ENCODE results near the gene CORO7.

The CORO7 gene

DNA sequence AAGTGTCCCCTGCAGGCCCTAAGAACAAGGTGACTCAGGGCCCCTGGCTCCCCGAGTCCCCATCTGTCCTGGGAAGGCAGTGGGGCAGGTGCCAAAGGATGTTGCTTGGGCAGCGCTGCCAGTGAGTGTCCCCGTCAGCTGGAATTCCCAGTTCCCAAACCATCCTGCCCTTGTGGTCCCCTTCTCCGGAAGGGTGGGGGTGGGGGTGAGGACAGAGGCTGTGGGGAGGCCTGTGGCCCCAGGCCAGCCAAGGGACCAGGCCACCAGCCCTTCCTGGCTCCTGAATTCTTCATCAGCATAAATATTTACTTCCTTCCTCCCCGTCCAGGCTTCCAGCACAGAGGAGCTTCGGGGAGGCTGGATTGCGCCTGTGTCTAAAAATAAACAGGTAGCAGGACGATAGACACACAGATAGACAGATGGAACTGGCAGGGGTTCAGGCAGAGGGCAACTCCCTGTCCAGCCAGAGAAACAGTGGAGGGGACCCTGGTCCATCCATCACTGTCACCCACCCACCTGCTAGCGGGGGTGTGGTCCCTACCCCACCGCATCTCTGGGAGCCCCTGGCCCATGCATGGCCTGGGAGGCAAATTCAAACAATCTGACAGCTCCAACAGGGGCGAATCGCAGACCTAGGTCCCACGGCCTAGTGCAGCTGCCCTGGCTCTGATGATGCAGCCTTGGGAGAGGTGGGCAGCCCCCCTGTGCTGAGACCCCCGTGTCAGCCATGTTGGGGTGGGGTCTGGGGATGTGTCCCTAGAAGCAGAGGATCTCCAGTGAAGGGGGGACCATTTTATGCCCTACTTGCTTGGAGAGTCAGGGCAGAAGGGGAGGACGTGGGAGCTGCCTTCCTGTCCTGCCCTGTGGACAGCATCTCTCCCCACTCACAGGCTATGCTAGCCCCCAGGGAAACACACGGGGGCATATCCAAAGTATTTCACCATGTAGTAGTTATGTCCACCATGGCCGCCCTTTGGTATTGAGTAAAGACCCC is 87.3 kb downstream of the CORO7 start:
- peaks cover 21% of the 10 kb centered on the region for H4K20me1 ChIP-seq (ENCODE audit: insufficient read depth, low read length)
- H3K79me2 ChIP-seq (ENCODE audit: insufficient read depth, low read length), result no peaks in the 10 kb centered on the region
- no peak overlapping the region for H3K9ac ChIP-seq (ENCODE audit: low read depth, low read length)
- no peaks in the 10 kb centered on the region for H3K4me1 ChIP-seq (ENCODE audit: insufficient read depth, low read length)
- TF ChIP-seq, protein P1, sequence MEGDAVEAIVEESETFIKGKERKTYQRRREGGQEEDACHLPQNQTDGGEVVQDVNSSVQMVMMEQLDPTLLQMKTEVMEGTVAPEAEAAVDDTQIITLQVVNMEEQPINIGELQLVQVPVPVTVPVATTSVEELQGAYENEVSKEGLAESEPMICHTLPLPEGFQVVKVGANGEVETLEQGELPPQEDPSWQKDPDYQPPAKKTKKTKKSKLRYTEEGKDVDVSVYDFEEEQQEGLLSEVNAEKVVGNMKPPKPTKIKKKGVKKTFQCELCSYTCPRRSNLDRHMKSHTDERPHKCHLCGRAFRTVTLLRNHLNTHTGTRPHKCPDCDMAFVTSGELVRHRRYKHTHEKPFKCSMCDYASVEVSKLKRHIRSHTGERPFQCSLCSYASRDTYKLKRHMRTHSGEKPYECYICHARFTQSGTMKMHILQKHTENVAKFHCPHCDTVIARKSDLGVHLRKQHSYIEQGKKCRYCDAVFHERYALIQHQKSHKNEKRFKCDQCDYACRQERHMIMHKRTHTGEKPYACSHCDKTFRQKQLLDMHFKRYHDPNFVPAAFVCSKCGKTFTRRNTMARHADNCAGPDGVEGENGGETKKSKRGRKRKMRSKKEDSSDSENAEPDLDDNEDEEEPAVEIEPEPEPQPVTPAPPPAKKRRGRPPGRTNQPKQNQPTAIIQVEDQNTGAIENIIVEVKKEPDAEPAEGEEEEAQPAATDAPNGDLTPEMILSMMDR (IDR thresholded peaks at IDR 0.05; ENCODE audit: borderline replicate concordance, extremely low read depth, low read length, poor library complexity, severe bottlenecking), result no peak
- TF ChIP-seq EZH2 (IDR thresholded peaks at IDR 0.05; ENCODE audit: borderline replicate concordance, low read depth, low read length, severe bottlenecking), result no peak
- no peak for ATAC-seq (ENCODE audit: insufficient read depth, low read depth)
- H2AFZ ChIP-seq (ENCODE audit: low read depth, low read length), result no peak overlapping the region
- H3K4me2 ChIP-seq (ENCODE audit: insufficient read depth, low read length), result no peak overlapping the region
- no peak for DNase-seq
- no peaks in the 10 kb centered on the region for H3K27me3 ChIP-seq (ENCODE audit: insufficient read depth, low read length, poor library complexity)
- H3K36me3 ChIP-seq (ENCODE audit: insufficient read depth, low read length), result no peaks in the 10 kb centered on the region
- H3K9me3 ChIP-seq (ENCODE audit: insufficient read depth, low read length, severe bottlenecking), result no peaks in the 10 kb centered on the region
- H3K27ac ChIP-seq (ENCODE audit: low read length), result no peak overlapping the region
- H3K4me3 ChIP-seq (ENCODE audit: low read depth in 1 of 2, low read length in 2 of 2), result no peak overlapping the region

DNA sequence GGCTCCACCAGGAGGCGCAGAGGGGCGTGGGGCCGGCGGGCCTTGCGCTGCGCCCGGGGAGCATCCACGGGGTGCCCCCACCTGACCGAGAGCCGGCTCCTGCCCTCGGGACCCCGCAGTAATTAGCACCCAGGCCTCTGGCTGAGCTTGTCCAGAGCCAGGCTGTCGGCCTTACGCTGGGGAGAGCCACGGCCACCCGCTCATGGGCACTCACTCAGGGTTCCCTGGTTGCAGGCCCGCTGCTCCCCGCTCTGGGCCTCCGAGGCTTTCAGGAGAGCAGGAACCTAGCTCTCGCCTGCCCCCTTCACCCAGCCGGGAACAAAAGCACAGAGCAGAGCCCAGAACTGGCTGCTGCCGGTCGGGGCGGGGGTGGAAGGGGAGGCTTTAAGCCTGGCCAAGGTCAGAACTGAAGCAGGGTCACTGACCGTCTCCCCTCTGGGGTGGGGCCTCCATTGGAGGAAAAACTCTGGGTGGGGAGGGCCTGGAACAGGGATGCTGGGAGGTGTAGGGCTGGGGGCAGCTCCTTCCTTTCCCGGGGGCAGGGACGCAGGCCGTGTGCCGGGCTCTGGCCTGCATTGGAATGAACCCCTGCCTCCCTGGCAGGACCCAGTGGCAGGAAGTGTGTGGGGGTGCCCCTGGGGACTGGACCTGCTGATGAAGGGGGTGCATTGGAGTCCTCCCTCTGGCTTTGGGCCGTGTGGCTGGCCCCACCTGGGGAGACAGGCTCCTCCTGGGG is 88.2 kb downstream of the CORO7 start:
- Histone ChIP-seq H3K4me3 (ENCODE audit: low read depth in 1 of 2, low read length in 2 of 2) (no peak overlapping the region), H2AFZ (ENCODE audit: low read depth, low read length) (no peak overlapping the region), H3K36me3 (ENCODE audit: insufficient read depth, low read length) (no peaks in the 10 kb centered on the region), H4K20me1 (ENCODE audit: insufficient read depth, low read length) (peaks cover 21% of the 10 kb centered on the region), H3K27me3 (ENCODE audit: insufficient read depth, low read length, poor library complexity) (no peaks in the 10 kb centered on the region), H3K27ac (ENCODE audit: low read length) (no peak overlapping the region), H3K9ac (ENCODE audit: low read depth, low read length) (no peak overlapping the region), H3K4me2 (ENCODE audit: insufficient read depth, low read length) (no peak overlapping the region), H3K79me2 (ENCODE audit: insufficient read depth, low read length) (no peaks in the 10 kb centered on the region), H3K9me3 (ENCODE audit: insufficient read depth, low read length, severe bottlenecking) (no peaks in the 10 kb centered on the region), H3K4me1 (ENCODE audit: insufficient read depth, low read length) (no peaks in the 10 kb centered on the region)
- no peak for DNase-seq
- TF ChIP-seq, protein P1 (IDR thresholded peaks at IDR 0.05; ENCODE audit: borderline replicate concordance, extremely low read depth, low read length, poor library complexity, severe bottlenecking), result no peak
- TF ChIP-seq EZH2 (IDR thresholded peaks at IDR 0.05; ENCODE audit: borderline replicate concordance, low read depth, low read length, severe bottlenecking), result no peak
- no peak for ATAC-seq (ENCODE audit: insufficient read depth, low read depth)

DNA sequence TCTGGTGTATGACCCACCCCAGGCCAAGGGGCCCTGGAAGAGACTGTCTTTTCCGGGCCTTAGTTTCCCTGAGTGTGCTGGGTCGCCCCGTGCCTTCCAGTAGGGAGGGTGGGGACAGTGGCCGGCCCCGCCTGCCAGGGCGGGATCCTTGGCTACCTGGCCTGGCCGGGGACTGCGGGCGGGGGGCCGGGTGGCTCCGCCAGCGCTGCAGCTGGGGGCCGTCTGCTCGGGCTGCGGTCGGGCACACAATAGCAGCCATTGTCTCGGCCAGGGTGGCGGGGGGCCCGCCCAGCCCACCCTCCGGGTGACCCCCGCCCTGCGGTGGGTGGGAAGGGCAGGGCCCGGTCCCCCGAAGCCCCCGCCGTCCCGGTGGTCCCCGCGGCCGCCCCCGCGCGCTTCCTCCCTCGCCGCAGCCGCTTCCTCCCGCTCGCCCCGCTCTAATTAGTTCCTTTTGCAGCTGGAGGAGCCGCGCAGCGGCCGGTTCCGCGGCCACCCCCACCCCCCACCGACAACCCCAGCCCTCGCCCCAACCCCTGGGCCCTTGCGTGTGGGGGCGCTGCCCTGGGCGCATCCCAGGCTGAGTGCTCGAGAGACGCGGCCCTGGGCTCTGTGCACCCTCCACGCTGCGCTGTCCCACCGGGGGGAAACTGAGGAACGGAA is 88.9 kb downstream of the CORO7 start:
- Histone ChIP-seq H3K9ac (ENCODE audit: low read depth, low read length) (no peak overlapping the region), H4K20me1 (ENCODE audit: insufficient read depth, low read length) (peaks cover 23% of the 10 kb centered on the region), H3K4me1 (ENCODE audit: insufficient read depth, low read length) (no peaks in the 10 kb centered on the region), H3K79me2 (ENCODE audit: insufficient read depth, low read length) (no peaks in the 10 kb centered on the region), H3K9me3 (ENCODE audit: insufficient read depth, low read length, severe bottlenecking) (no peaks in the 10 kb centered on the region), H3K36me3 (ENCODE audit: insufficient read depth, low read length) (no peaks in the 10 kb centered on the region), H3K27me3 (ENCODE audit: insufficient read depth, low read length, poor library complexity) (no peaks in the 10 kb centered on the region), H3K27ac (ENCODE audit: low read length) (no peak overlapping the region), H3K4me2 (ENCODE audit: insufficient read depth, low read length) (no peak overlapping the region), H2AFZ (ENCODE audit: low read depth, low read length) (no peak overlapping the region), H3K4me3 (ENCODE audit: low read depth in 1 of 2, low read length in 2 of 2) (no peak overlapping the region)
- ATAC-seq (ENCODE audit: insufficient read depth, low read depth) (no peak), DNase-seq (no peak)
- TF ChIP-seq, protein P1 (IDR thresholded peaks at IDR 0.05; ENCODE audit: borderline replicate concordance, extremely low read depth, low read length, poor library complexity, severe bottlenecking), result no peak
- TF ChIP-seq EZH2 (IDR thresholded peaks at IDR 0.05; ENCODE audit: borderline replicate concordance, low read depth, low read length, severe bottlenecking), result no peak
